ENCODE data around the gene CACNA1I. TPM values are rescaled to one million over a fixed set of nuclear protein-coding genes. Genes with fewer than 3 reads are reported as not detected.
A peak's percentile ranks its signal among the peaks of the same experiment; 100 is the strongest.

The CACNA1I gene
- polyA plus RNA-seq, 3 donors: 0.04 TPM; not detected in 2

- Histone ChIP-seq H3K27ac (ENCODE audit: low read depth in 1 of 2, low read length in 2 of 2) (no peak overlapping the region), H4K20me1 (ENCODE audit: insufficient read depth, low read length) (no peaks in the 10 kb centered on the region), H3K9me3 (replicated peaks in 1 of 2; ENCODE audit: control insufficient read depth in 1 of 2, insufficient read depth in 1 of 2, low read length in 2 of 2) (no peaks in the 10 kb centered on the region), H3K27me3 (ENCODE audit: control insufficient read depth in 2 of 2, insufficient read depth in 2 of 2, low read length in 2 of 2) (peaks cover 0 to 17% of the 10 kb centered on the region in 2 donors), H3K4me3 (replicated peaks in 1 of 3; ENCODE audit: low read depth in 2 of 3, low read length in 3 of 3) (no peak overlapping the region), H3K79me2 (ENCODE audit: insufficient read depth, low read length) (no peaks in the 10 kb centered on the region), H3K9ac (ENCODE audit: insufficient read depth, low read length, poor library complexity, severe bottlenecking) (no peak overlapping the region), H3K4me2 (replicated peaks; ENCODE audit: extremely low read depth, low read length, poor library complexity, severe bottlenecking) (no peak overlapping the region), H3K36me3 (replicated peaks in 1 of 2; ENCODE audit: control insufficient read depth in 1 of 2, insufficient read depth in 2 of 2, low read length in 2 of 2) (no peaks in the 10 kb centered on the region), H2AFZ (ENCODE audit: insufficient read depth, low read depth, low read length, poor library complexity, severe bottlenecking) (no peak overlapping the region), H3K4me1 (ENCODE audit: control insufficient read depth in 1 of 2, insufficient read depth in 2 of 2, low read length in 2 of 2) (no peaks in the 10 kb centered on the region)
- no peaks in the 10 kb centered on the region for H3K36me3 Mint-ChIP-seq
- H3K27me3 Mint-ChIP-seq (ENCODE audit: low read depth in 3 of 3): peaks cover 14 to 15% (median 14%) of the 10 kb centered on the region in 3 donors
- H3K4me1 Mint-ChIP-seq: no peaks in the 10 kb centered on the region
- no peak overlapping the region for H3K27ac Mint-ChIP-seq
- 30% methylated on average over 17 of the region's 17 CpGs for WGBS (ENCODE audit: insufficient coverage)
- TF ChIP-seq CTCF (IDR thresholded peaks at IDR 0.05): peak; percentile 60
- H3K9me3 Mint-ChIP-seq: peaks cover 0 to 2% (median 0%) of the 10 kb centered on the region in 7 donors
- intact Hi-C loops (cut with micrococcal nuclease): loop anchor here in 1 of 2 donors (2.0 kb wide), 1 partner anchor 402 kb away; no protein-coding TSS in a partner anchor
- no peak overlapping the region for H3K4me3 Mint-ChIP-seq
- peak; percentile 2 to 23 (median 6) for DNase-seq
Measured at GRCh38 chr22:39622881-39623367, 52.4 kb downstream of the CACNA1I start.

- no peak overlapping the region for H3K27ac ChIP-seq (ENCODE audit: low read depth in 1 of 2, low read length in 2 of 2)
- H3K36me3 ChIP-seq (replicated peaks in 1 of 2; ENCODE audit: control insufficient read depth in 1 of 2, insufficient read depth in 2 of 2, low read length in 2 of 2): no peaks in the 10 kb centered on the region
- H3K79me2 ChIP-seq (ENCODE audit: insufficient read depth, low read length): no peaks in the 10 kb centered on the region
- H3K36me3 Mint-ChIP-seq: no peaks in the 10 kb centered on the region
- intact Hi-C loops (cut with micrococcal nuclease): loop anchor here in 1 of 2 donors (2.0 kb wide), 1 partner anchor 401 kb away; no protein-coding TSS in a partner anchor
- H4K20me1 ChIP-seq (ENCODE audit: insufficient read depth, low read length): no peaks in the 10 kb centered on the region
- H3K9me3 ChIP-seq (replicated peaks in 1 of 2; ENCODE audit: control insufficient read depth in 1 of 2, insufficient read depth in 1 of 2, low read length in 2 of 2): no peaks in the 10 kb centered on the region
- H3K9ac ChIP-seq (ENCODE audit: insufficient read depth, low read length, poor library complexity, severe bottlenecking): no peak overlapping the region
- H3K4me3 ChIP-seq (replicated peaks in 1 of 3; ENCODE audit: low read depth in 2 of 3, low read length in 3 of 3): no peak overlapping the region
- H3K4me1 Mint-ChIP-seq: no peaks in the 10 kb centered on the region
- WGBS (ENCODE audit: insufficient coverage): 62% methylated on average over 23 of the region's 28 CpGs
- peaks cover 11 to 13% (median 13%) of the 10 kb centered on the region in 3 donors for H3K27me3 Mint-ChIP-seq (ENCODE audit: low read depth in 3 of 3)
- no peak overlapping the region for H3K27ac Mint-ChIP-seq
- H3K27me3 ChIP-seq (ENCODE audit: control insufficient read depth in 2 of 2, insufficient read depth in 2 of 2, low read length in 2 of 2): peaks cover 0 to 17% of the 10 kb centered on the region in 2 donors
- H3K4me3 Mint-ChIP-seq: no peak overlapping the region
- no peaks in the 10 kb centered on the region for H3K4me1 ChIP-seq (ENCODE audit: control insufficient read depth in 1 of 2, insufficient read depth in 2 of 2, low read length in 2 of 2)
- peaks cover 0 to 2% (median 0%) of the 10 kb centered on the region in 7 donors for H3K9me3 Mint-ChIP-seq
- DNase-seq: no peak
- no peak overlapping the region for H2AFZ ChIP-seq (ENCODE audit: insufficient read depth, low read depth, low read length, poor library complexity, severe bottlenecking)
- no peak for TF ChIP-seq CTCF (IDR thresholded peaks at IDR 0.05)
- no peak overlapping the region for H3K4me2 ChIP-seq (replicated peaks; ENCODE audit: extremely low read depth, low read length, poor library complexity, severe bottlenecking)
Measured at GRCh38 chr22:39623603-39624500, 53.3 kb downstream of the CACNA1I start.
